Measurements from ENCODE around the gene SRD5A2. TPM values are rescaled to one million over a fixed set of nuclear protein-coding genes. Genes with fewer than 3 reads are reported as not detected.

SRD5A2 gene
- total and polyA plus RNA-seq, 9 donors = 0.07 to 7.0 (median 0.27) TPM; not detected in 3

- TF ChIP-seq CTCF (IDR thresholded peaks at IDR 0.05) (no peak), EP300 (IDR thresholded peaks at IDR 0.05) (no peak), POLR2A (IDR thresholded peaks at IDR 0.05) (no peak)
- no peaks in the 10 kb centered on the region for H3K4me1 ChIP-seq (ENCODE audit: insufficient read depth)
- no peaks in the 10 kb centered on the region for H3K9me3 ChIP-seq
- no peak overlapping the region for H3K4me3 ChIP-seq
- no peaks in the 10 kb centered on the region for H3K36me3 ChIP-seq
- DNase-seq = no peak
- 85 to 87% (median 86%) methylated on average over 1 of the region's 1 CpG for WGBS, 3 donors
- no peak overlapping the region for H3K27ac ChIP-seq
- intact Hi-C loops (cut with DNase I) = no loop called here
- H3K27me3 ChIP-seq = no peaks in the 10 kb centered on the region
Measured at GRCh38 chr2:31533036-31533435, 47.7 kb downstream of the SRD5A2 start.

DNA sequence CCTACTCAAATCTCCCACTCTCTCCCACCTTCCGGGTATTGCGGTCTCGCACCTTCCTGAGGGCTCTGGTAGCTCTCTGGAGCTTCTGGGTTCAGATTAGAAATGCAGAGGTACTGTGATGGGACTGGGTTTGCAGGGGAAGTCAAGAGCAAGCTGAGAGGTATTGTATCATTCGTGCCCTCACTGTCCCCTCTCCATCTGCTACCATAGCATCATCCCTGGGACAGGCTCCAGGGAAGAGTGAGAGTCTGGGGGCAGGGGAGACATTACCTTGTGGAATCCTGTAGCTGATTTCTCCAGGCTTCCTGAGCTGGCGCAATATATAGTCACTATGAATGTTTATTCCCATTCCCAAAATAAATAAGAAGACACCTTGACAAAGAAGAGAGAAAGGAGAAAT, 49.6 kb downstream of the SRD5A2 start:
- TF ChIP-seq EP300 (IDR thresholded peaks at IDR 0.05) (no peak), POLR2A (IDR thresholded peaks at IDR 0.05) (no peak), CTCF (IDR thresholded peaks at IDR 0.05) (no peak)
- no peaks in the 10 kb centered on the region for H3K9me3 ChIP-seq
- H3K4me1 ChIP-seq (ENCODE audit: insufficient read depth) = no peaks in the 10 kb centered on the region
- H3K4me3 ChIP-seq = no peak overlapping the region
- intact Hi-C loops (cut with DNase I) = no loop called here
- 88 to 89% (median 89%) methylated on average over 5 of the region's 5 CpGs for WGBS, 3 donors
- no peaks in the 10 kb centered on the region for H3K36me3 ChIP-seq
- DNase-seq = no peak
- H3K27ac ChIP-seq = no peak overlapping the region
- H3K27me3 ChIP-seq = no peaks in the 10 kb centered on the region

- H3K27ac ChIP-seq = no peak overlapping the region
- no peak for DNase-seq
- H3K4me1 ChIP-seq (ENCODE audit: insufficient read depth) = no peaks in the 10 kb centered on the region
- WGBS, 3 donors = 85 to 90% (median 88%) methylated on average over 8 of the region's 8 CpGs
- intact Hi-C loops (cut with DNase I) = no loop called here
- H3K9me3 ChIP-seq = no peaks in the 10 kb centered on the region
- TF ChIP-seq POLR2A (IDR thresholded peaks at IDR 0.05) = no peak
- TF ChIP-seq CTCF (IDR thresholded peaks at IDR 0.05) = no peak
- TF ChIP-seq EP300 (IDR thresholded peaks at IDR 0.05) = no peak
- no peaks in the 10 kb centered on the region for H3K36me3 ChIP-seq
- H3K4me3 ChIP-seq = no peak overlapping the region
- no peaks in the 10 kb centered on the region for H3K27me3 ChIP-seq
Measured at GRCh38 chr2:31529256-31529655, 51.5 kb downstream of the SRD5A2 start.

DNA sequence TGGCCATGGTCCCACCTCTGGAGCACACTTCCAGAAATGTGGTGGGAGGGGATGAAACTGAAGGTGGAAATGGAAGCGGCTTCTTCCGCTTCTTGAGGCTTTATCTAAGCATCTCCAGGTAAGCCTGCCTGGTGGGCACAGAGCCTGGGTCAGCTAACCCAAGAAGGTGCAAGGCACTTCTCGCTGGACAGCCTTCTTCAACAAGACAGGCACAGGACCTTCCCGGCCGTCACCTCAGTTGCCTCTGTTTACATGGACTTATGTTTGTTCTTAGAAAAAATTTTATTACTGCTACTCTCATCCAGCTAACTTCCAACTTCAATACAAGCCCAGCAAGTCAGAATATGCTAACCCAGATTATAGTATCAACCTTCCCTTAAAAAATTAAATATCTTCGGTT, 51.9 kb downstream of the SRD5A2 start:
- H3K4me3 ChIP-seq = no peak overlapping the region
- H3K4me1 ChIP-seq (ENCODE audit: insufficient read depth) = no peaks in the 10 kb centered on the region
- H3K27ac ChIP-seq = no peak overlapping the region
- no peak for DNase-seq
- WGBS, 3 donors = 88 to 91% (median 89%) methylated on average over 6 of the region's 6 CpGs
- no peak for TF ChIP-seq CTCF (IDR thresholded peaks at IDR 0.05)
- H3K36me3 ChIP-seq = no peaks in the 10 kb centered on the region
- intact Hi-C loops (cut with DNase I) = no loop called here
- no peaks in the 10 kb centered on the region for H3K27me3 ChIP-seq
- no peaks in the 10 kb centered on the region for H3K9me3 ChIP-seq

Measured in ovary (tissue), 9 donors.